Lower leg skin (tissue), 4 donors: ENCODE results near the gene ELOA. TPM values are rescaled to one million over a fixed set of nuclear protein-coding genes. Genes with fewer than 3 reads are reported as not detected.

Experiments used
- DNase-seq, 2 donors: peaks; one replicate each; pipeline ENCODE4 v3.0.0-alpha.2; 2019; ENCODE audit warnings: low spot score in 2 of 2
- H3K4me3 ChIP-seq: fragments of 200-600 bp; sonication (generic); 2 replicates; pipeline ENCODE4 v1.5.1; 2017; ENCODE audit warnings: mild to moderate bottlenecking, low read depth; ENCODE audit not compliant: poor library complexity, severe bottlenecking
- POLR2A ChIP-seq, 2 donors: fragments of 450-650 bp; IDR thresholded peaks; one replicate each; pipeline ENCODE4 v1.6.1; 2016 to 2017; ENCODE audit warnings: antibody characterized with exemption in 2 of 2, mild to moderate bottlenecking in 1 of 2, moderate library complexity in 1 of 2
- WGBS, 2 donors: methylation state at CpG; one replicate each; pipeline ENCODE4 v1.1.5; 2018; 5-methylcytosine and 5-hydroxymethylcytosine counted together
- intact Hi-C: fragments of 100-400 bp; cut with DNase I; formaldehyde crosslinking; loops from one replicate; pipeline ENCODE4 v1.15.0; 2023; ENCODE audit warnings: low total_unique reads
- total RNA-seq, 4 donors: library from RNA; depleted of rRNA; stranded (reverse); fragments of >200 nt; gene quantifications; one replicate each; pipeline ENCODE4 v1.1.0, GENCODE V29; 2016
- TF ChIP-seq, protein P1 (sequence below), 3 donors: fragments of 450-650 bp; IDR thresholded peaks; one replicate each; pipeline ENCODE4 v1.5.1; 2016; ENCODE audit warnings: antibody characterized with exemption in 3 of 3, mild to moderate bottlenecking in 3 of 3, moderate library complexity in 2 of 3

The ELOA gene
- total RNA-seq, 4 donors from 2014 or later, result 33.6 to 40.4 (median 39.9) TPM

DNA sequence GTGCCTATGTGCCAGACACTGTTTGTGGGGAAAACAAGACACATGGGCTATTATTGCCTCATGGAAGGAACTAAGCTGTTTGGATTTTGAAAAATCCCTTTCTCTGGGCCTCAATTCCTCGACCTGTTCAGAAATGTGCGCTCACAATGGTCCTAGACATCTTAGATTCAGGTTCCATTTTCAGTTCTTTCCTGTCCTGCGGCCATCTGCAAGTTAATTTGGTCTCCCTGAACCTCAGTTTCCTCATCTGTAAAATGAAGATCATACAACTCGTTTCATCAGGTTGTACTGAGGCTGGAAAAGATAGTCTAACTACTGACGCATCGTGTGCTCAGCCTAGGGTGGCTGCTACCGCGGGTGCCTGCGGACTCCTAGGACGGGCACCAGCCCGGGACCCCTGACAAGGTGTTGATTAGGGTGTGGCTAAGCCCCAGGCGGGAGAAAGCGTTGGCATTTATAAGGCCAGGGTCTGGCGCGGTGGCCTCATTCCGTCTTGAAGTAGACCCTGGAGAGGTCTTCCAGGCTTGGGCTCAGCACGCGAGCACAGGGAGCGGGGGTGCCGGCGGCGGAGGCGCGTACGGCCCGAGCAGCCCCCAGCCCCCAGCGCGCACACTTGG is 493 bp upstream of the ELOA start:
- intact Hi-C loops, result no loop called here
- DNase-seq, result peak in 1 of 2 donors; percentile 86
- peak overlapping the region; percentile 74 for H3K4me3 ChIP-seq
- TF ChIP-seq, protein P1, sequence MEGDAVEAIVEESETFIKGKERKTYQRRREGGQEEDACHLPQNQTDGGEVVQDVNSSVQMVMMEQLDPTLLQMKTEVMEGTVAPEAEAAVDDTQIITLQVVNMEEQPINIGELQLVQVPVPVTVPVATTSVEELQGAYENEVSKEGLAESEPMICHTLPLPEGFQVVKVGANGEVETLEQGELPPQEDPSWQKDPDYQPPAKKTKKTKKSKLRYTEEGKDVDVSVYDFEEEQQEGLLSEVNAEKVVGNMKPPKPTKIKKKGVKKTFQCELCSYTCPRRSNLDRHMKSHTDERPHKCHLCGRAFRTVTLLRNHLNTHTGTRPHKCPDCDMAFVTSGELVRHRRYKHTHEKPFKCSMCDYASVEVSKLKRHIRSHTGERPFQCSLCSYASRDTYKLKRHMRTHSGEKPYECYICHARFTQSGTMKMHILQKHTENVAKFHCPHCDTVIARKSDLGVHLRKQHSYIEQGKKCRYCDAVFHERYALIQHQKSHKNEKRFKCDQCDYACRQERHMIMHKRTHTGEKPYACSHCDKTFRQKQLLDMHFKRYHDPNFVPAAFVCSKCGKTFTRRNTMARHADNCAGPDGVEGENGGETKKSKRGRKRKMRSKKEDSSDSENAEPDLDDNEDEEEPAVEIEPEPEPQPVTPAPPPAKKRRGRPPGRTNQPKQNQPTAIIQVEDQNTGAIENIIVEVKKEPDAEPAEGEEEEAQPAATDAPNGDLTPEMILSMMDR (IDR thresholded peaks at IDR 0.05), result no peak
- TF ChIP-seq POLR2A (IDR thresholded peaks at IDR 0.05), result no peak
- 9 to 17% methylated on average over 17 to 21 of the region's 28 CpGs for WGBS, 2 donors

DNA sequence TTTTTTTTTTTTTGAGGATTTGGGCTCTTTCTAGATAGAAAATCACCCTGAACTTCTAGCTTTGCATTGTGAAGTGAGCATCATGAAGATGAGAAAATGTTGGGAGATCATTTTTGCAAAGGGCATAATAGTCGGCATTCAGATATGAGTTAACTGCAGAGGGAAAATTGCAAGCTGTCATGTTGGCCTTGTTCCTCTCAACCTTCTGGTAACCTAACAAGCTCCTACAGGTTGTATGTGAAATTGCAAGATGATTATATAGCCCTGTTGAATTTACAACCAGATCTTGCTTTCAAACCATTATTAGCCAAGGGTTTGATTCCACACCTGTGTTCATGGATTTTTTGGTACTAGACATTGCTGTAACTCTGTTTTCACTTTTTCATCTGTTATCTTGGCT is 2.2 kb downstream of the ELOA start:
- no peak overlapping the region for H3K4me3 ChIP-seq
- DNase-seq, result no peak
- intact Hi-C loops, result no loop called here
- TF ChIP-seq, protein P1 (IDR thresholded peaks at IDR 0.05), result no peak
- TF ChIP-seq POLR2A (IDR thresholded peaks at IDR 0.05), result no peak
- WGBS, 2 donors, result 26 to 32% methylated on average over 1 of the region's 1 CpG

DNA sequence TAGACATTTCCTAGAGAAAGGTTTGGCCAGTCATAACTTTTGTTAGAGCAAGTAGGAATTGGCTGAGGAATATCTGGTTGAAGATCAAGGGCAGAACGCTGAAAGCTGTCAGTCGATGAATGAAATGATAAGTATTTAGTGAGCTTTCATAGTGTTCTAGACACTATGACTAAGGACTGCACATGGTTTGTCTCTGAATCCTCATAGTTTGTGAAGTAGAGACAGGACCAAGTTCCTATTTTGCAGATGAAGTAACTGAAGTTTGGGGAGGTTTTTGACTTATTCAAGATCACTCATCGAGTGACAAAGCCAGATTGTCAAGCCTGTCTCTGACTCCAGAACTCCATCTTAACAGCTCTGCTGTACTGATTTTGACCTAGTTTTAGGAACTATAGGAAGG is 4.7 kb downstream of the ELOA start:
- TF ChIP-seq, protein P1 (IDR thresholded peaks at IDR 0.05), result no peak
- TF ChIP-seq POLR2A (IDR thresholded peaks at IDR 0.05), result no peak
- no peak for DNase-seq
- intact Hi-C loops, result no loop called here
- H3K4me3 ChIP-seq, result no peak overlapping the region
- 58 to 60% methylated on average over 3 of the region's 3 CpGs for WGBS, 2 donors

DNA sequence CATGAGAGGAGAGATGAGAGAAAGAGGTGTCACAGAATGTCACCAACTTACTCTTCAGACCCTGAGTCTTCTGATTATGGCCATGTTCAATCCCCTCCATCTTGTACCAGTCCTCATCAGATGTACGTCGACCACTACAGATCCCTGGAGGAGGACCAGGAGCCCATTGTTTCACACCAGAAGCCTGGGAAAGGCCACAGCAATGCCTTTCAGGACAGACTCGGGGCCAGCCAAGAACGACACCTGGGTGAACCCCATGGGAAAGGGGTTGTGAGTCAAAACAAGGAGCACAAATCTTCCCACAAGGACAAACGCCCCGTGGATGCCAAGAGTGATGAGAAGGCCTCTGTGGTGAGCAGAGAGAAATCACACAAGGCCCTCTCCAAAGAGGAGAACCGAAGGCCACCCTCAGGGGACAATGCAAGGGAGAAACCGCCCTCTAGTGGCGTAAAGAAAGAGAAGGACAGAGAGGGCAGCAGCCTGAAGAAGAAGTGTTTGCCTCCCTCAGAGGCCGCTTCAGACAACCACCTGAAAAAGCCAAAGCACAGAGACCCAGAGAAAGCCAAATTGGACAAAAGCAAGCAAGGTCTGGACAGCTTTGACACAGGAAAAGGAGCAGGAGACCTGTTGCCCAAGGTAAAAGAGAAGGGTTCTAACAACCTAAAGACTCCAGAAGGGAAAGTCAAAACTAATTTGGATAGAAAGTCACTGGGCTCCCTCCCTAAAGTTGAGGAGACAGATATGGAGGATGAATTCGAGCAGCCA is 8.0 kb downstream of the ELOA start:
- H3K4me3 ChIP-seq, result no peak overlapping the region
- TF ChIP-seq POLR2A (IDR thresholded peaks at IDR 0.05), result no peak
- TF ChIP-seq, protein P1 (IDR thresholded peaks at IDR 0.05), result no peak
- WGBS, 2 donors, result 67 to 69% methylated on average over 11 of the region's 11 CpGs
- DNase-seq, result peak in 1 of 2 donors; percentile 64
- intact Hi-C loops, result no loop called here

DNA sequence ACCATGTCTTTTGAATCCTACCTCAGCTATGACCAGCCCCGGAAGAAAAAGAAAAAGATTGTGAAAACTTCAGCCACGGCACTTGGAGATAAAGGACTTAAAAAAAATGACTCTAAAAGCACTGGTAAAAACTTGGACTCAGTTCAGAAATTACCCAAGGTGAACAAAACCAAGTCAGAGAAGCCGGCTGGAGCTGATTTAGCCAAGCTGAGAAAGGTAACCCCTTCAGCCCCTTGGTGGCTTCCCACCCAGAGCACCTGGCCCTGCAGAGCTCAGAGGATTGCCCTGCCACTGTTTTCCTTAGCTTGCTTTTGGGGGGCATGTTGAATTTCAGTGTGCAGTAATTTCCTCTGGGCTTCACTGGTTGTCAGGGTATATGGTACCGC is 8.5 kb downstream of the ELOA start:
- no peak for TF ChIP-seq POLR2A (IDR thresholded peaks at IDR 0.05)
- TF ChIP-seq, protein P1 (IDR thresholded peaks at IDR 0.05), result no peak
- intact Hi-C loops, result no loop called here
- peak in 1 of 2 donors; percentile 20 for DNase-seq
- 89 to 94% methylated on average over 4 of the region's 4 CpGs for WGBS, 2 donors
- H3K4me3 ChIP-seq, result no peak overlapping the region
